ENCODE results near the gene SLC24A4.
A peak's percentile ranks its signal among the peaks of the same experiment; 100 is the strongest.
"Not testable (repeated sequence)": the region's sequence is repeated elsewhere in the genome, so short reads cannot be mapped to it uniquely, and the experiment has no call there.

Gene SLC24A4

DNA sequence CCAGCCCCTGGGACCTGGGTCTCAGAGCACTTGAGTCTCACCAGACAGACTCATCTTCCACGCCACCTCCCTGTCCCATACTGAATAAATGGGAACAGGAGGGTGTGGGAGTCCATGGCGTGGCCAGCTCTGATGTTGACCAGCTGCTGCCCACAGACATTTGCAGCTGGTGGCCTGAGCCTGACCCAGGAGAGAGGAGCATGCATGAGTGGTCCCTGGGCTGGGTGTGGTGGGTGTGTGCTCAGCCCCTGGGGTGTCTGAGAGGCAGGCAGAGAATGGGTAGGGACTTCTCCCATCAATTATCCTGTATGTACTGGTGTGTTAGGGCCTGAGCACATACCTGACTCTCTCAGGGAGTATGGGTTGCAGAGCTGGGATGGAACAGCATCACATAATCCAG lies 49.3 kb downstream of the SLC24A4 start:
- no peak for DNase-seq

GRCh38 chr14:92373336-92373735 lies 50.4 kb downstream of the SLC24A4 start:
- no peak for DNase-seq

DNA sequence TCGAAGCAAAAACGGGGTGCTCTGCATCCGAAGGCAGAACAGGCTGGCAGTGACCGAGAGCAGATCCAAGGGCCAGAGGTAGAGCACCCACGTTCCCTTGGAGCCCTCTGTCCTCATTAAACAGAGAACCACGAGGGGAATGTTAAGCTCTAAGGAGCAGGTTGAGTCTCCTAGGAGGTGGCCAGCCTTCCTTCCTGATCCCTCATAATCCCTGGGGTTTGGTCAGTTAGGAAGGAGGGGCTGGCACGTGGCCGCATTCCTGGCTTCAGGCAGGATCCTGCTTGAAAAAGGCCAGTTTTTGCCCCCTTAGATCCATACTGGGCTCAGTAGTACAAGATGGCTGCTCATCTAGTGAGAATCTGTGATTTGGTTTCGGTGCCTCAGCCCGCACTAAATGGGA lies 57.2 kb downstream of the SLC24A4 start:
- DNase-seq, result no peak

GRCh38 chr14:92380582-92380981 lies 57.6 kb downstream of the SLC24A4 start:
- DNase-seq, result no peak

GRCh38 chr14:92382677-92383076 lies 59.7 kb downstream of the SLC24A4 start:
- no peak for DNase-seq

- DNase-seq, result no peak
These were observed 60.8 kb downstream of the SLC24A4 start for GRCh38 chr14:92383805-92384204.

DNA sequence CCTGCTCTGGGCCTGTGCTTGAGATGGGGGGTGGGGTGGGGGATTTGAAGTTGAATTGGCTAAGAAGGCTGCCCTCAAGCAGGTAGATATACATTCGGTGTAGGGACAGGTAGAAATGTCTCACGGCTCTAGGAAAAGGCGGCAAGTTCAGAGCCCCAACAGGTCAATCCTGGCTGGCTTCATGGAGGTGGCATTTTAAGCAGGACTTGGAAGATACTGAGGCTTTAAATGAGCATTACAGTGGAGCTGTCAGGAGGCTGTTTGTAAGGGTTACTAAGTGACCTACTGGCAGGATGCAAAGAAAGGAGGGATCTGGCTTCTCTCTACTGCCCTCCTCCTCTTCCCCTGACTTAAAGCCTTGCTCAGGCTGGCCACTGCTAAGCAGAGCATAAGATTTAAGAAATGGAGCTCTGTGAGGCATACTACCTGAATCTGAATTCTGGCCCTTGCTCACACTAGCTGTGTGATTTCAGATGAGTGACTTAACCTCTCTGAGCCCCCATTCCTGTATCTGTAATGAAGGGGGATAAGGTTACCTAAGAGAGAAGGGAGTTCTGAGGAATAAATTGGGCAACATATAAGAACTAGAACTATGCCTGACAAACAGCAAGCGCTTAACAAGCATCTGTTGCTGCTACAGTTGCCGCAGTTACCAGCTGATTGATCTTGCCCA lies 61.6 kb downstream of the SLC24A4 start:
- DNase-seq, result no peak

DNA sequence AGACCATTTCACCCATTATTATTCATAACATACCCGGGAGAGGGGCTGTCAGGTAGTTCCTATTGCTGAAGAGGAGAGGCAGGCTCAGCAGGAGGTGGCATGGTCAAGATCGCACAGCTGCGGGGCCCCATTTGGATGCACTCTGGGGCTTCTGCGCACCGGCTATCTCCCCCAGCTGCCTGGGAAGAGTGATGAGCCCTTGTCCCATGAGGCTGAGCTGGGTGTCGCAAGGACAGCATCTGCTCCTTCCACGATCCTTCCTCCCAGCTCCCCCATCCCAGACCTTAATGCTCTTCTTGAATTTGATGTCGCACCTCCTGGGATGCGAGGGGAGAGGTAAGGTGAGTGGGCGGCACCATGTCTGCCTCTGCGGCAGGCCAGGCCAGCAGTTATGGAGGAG lies 62.6 kb downstream of the SLC24A4 start:
- DNase-seq, result no peak

- DNase-seq, result no peak
These were observed 63.2 kb downstream of the SLC24A4 start for GRCh38 chr14:92386165-92386564.

DNA sequence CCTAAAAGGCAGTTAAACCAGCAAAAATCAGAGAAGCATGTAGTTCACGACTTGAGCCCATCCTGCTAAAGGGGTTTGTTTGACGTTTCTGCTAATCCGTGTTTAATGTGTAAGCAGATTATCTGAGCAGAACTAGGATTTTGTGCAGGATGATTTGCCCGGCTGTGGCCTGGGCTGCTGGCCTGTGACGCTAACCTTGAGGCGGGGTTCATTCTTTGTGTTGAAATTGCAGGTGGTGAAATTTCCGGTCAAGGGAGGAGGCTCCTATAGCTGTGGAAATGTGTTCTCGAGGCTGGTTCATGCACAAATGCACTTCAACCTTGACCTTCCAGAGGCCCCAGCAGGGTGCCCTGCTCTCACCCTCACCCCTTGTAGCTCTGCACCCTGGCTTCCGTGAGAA lies 63.7 kb downstream of the SLC24A4 start:
- DNase-seq, result peak; percentile 53

DNA sequence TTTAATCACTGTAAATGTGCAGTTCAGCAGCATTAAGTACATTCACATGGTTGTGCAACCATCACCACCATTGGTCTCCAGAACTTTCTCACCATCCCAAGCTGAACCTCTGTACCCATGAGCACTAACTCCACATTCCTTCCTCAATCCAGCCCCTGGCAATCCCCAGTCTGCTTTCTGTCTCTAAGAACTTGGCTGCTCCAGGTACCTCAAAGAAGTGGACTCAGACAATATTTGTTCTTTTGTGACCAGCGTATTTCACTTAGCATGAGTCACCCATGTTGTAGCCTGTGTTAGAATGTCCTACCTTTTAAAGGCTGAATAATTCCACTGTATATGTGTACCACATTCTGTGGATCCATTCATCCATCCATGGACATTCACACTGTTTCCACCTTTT lies 64.6 kb downstream of the SLC24A4 start:
- no peak for DNase-seq

GRCh38 chr14:92389598-92390158 lies 66.7 kb downstream of the SLC24A4 start:
- no peak for DNase-seq

DNA sequence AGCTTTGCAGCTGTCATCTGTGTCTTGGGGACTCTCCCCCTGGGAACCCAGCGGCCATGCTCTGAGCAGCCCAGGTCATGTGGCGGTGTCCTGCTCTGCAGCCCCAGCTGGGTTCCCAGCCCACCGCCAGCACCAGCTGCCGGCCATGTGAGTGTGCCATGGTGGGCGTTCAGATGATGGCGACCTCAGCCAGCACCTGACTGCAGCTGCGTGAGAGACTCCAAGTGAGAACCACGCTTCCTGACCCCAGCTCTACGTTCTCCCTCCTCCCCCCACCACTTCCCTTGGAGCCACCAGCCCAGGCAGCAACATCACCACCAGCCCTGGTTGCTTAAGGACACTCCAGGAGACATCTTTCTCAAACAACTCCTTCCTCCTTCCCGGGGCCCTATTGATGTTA lies 68.8 kb downstream of the SLC24A4 start:
- peak; percentile 6 for DNase-seq

GRCh38 chr14:92392711-92393110 lies 69.7 kb downstream of the SLC24A4 start:
- peak; percentile 19 for DNase-seq

- no peak for DNase-seq
These were observed 74.4 kb downstream of the SLC24A4 start for GRCh38 chr14:92397150-92397952.

DNA sequence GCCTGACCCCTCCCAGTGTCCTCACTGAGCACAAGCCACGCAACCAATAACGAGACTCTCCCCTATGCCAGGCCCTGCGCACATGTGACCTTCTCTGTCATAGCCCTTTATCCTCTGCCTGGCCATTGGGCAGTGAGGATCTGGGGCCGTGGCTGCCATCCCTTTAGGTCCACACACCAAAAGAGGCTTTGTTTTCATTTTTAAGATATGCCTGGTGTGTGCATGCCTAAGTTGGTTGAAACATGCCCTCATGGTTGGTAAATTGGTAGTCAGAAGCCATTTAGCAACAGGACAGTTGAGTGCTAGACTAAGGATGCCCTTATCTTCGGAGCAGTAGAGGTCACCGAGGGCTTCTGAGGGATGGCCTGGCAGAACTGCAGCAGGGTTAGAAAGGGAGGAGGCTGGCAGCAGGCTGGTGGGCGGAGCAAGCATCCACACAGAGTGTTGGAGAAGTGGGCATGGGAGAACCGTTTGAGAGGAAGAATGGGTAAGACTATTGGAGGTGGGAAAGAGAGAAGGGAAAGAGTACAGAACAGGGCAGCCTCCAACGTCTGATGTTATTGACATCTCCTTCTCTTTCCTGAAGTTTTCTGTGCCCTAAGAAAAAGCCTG lies 75.1 kb downstream of the SLC24A4 start:
- DNase-seq, result no peak

- DNase-seq, result no peak
These were observed 76.1 kb downstream of the SLC24A4 start for GRCh38 chr14:92398888-92399636.

DNA sequence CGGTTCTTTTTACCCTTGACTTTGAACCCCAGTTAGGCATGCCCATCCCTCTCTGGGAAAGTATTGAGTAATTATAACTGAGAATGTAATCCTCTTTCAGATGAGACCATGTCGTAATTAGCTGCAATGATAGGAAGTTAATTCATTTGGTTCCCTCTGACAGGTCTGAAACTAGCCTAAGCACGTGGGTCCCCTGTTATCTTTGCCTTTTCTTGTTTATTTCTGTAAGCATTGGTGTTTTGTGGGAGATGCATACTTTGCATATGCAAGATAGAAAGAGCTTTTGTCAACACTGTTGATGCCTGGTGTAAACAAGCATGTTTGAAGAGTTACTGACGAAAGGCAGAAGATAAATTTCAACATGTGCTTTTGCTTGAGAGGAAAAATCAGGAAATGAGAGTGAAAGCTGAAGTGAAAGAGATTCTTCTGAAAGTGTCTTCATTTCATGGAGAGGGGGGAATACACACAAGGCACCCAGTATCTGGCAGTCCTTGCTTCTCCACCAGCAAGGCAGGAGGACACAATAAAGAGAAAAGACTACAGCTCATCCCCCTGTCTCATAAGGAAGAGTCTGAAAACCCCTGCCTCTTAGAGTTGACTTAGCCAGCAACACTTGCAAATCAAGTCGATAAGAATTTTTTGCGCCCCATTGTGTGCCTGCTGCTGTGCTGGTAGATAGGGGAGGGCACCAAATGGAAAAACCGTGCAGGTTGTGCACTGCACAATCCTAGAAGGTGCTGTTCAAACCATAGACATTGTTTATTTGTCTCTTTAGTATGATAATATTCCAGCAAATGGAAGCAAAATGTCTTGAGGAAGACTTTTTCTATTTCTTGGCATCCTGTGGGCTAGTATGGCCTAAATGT lies 77.8 kb downstream of the SLC24A4 start:
- DNase-seq, result no peak

DNA sequence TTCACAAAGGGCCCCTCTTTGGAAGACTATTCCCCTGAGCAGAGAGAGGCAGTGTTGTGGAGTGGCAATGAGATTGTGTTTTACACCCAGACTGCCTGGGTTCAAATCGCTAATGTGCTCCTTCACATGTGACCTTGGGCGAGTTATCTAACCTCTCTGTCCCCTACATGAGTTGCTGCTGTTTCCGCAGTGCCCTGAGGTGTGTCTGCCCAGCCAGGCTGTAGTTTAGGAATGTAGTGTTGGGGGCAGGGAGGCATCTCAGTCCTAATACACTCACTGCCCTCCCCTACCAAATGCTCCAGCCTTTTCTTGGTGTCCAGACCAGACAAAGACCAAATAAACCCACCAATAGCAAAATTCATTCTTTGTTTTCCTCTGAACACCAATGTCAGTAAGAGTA lies 78.6 kb downstream of the SLC24A4 start:
- no peak for DNase-seq

- DNase-seq, result not testable (repeated sequence)
These were observed 79.5 kb downstream of the SLC24A4 start for GRCh38 chr14:92402500-92402899.

GRCh38 chr14:92404018-92404417 lies 81.1 kb downstream of the SLC24A4 start:
- no peak for DNase-seq

DNA sequence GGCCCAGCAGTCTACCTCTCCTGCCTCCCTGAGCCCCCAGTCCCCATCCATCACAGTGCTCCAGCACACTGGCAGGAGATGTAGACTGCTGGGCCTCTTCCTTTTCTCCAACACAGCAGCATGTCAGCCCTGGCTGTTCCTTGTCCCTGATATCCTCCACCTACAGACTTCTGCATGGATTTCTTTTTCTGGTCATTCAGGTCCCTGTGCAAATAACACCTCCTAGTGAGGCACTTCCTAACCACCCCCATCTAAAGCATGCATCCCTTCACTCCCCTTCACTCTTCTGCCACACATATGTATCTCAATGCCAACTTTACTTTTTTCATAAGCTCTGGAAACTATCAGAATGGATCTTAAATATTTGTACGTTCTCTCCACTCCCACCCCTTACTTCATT lies 81.5 kb downstream of the SLC24A4 start:
- DNase-seq, result no peak
